NT2/D1 (cell line): ENCODE data around the gene ARHGEF25.

Experiments
- DNase-seq: peaks from one replicate; pipeline ENCODE4 v3.0.0-alpha.2; 2011; ENCODE audit warnings: low read depth, low spot score
- H3K27me3 ChIP-seq: 2 replicates; pipeline ENCODE4 v1.6.0; 2011; ENCODE audit warnings: mild to moderate bottlenecking; ENCODE audit not compliant: insufficient read length, insufficient read depth
- H3K36me3 ChIP-seq: 2 replicates; pipeline ENCODE4 v1.6.1; 2011; ENCODE audit warnings: mild to moderate bottlenecking, low read length, mixed read lengths; ENCODE audit not compliant: insufficient read depth, insufficient read length
- H3K4me1 ChIP-seq: 2 replicates; pipeline ENCODE4 v1.5.1; 2011; ENCODE audit not compliant: insufficient read depth, insufficient read length
- H3K4me3 ChIP-seq: 2 replicates; pipeline ENCODE4 v1.5.1; 2011; ENCODE audit warnings: low read depth; ENCODE audit not compliant: insufficient read length
- H3K9ac ChIP-seq: 2 replicates; pipeline ENCODE4 v1.6.0; 2011; ENCODE audit warnings: low read depth; ENCODE audit not compliant: insufficient read length
- H3K9me3 ChIP-seq: 2 replicates; pipeline ENCODE4 v1.5.1; 2011; ENCODE audit warnings: mild to moderate bottlenecking, low read length; ENCODE audit not compliant: insufficient read depth
- SUZ12 ChIP-seq: IDR thresholded peaks from 2 replicates; pipeline ENCODE4 v1.6.1; 2011; ENCODE audit not compliant: insufficient read length, insufficient read depth; ENCODE audit errors: extremely low read depth
- YY1 ChIP-seq: IDR thresholded peaks from 2 replicates; pipeline ENCODE4 v1.6.1; 2011; ENCODE audit not compliant: insufficient read length, insufficient read depth
- ZNF274 ChIP-seq: IDR thresholded peaks from 2 replicates; pipeline ENCODE4 v1.6.1; 2011; ENCODE audit warnings: mild to moderate bottlenecking, low read depth, low read length

The ARHGEF25 gene

DNA sequence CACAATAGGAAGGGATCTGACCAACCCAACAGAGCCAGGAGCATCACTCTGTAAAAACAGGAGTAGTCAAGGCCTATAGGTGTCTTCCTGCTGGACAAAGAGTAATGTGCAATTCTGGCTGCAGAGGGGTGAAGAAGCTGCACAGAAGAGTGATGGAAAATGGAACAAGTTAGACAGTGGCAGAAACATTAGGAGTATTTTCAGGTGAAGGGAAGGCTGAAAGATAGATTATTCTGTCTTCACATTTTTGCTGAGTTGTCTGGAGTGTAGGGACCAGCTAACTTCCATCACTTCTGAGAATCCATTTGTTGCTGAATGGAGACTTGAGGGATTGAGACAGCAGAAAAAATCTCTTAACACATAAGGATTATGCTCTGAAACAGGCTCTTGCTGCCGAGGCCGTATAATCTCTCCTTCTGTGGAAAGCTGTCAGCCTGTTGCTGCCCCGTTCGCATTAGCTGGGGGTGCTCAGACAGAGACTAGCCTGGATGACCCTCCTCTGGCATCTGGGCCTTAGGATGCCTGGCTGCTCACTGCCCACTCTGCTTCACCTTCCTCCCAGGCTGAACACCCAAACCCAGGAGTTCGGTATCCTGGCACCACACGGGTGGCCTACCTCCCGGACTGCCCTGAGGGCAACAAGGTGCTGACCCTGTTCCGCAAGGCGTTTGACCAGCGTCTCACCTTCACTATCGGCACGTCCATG lies 3.1 kb upstream of the ARHGEF25 start:
- H3K9ac ChIP-seq: no peak overlapping the region
- H3K4me1 ChIP-seq: peaks cover 12% of the 10 kb centered on the region
- H3K36me3 ChIP-seq: peaks cover 32% of the 10 kb centered on the region
- TF ChIP-seq ZNF274 (no peak), YY1 (no peak), SUZ12 (no peak)
- no peaks in the 10 kb centered on the region for H3K27me3 ChIP-seq
- no peak for DNase-seq
- no peaks in the 10 kb centered on the region for H3K9me3 ChIP-seq
- no peak overlapping the region for H3K4me3 ChIP-seq

DNA sequence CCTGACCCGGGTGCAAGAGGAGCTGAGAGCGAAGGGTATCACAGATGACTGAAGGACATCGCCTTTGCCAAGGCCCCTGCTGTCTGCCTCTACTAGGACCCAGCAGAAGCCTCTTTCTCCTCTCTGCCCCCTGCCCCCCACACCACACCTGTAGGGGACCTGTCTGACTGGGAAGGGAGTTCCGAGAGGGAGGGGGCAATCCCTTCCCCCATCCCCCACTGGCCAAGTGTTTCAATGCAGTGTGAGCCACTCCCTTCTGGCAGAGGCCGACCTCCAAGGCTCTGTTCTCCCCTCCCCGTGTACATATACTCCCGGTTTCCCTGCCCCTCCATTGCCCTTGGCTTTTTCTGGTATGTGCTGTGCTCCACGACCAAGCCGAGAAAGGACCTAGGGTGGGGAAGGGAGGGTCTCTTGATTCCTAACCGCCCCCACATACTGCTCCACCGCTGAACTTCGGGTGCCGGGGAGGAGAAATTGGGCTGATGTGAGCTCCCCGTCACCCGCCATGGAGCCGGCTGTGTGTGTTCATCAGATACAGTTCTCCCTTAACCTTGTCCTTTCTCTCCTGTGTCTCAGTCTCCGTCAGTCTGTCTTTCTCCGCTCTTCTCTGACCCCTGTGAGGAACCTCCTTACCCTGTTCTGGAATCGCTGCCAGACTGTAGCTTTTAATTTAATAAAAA lies 2.0 kb upstream of the ARHGEF25 start:
- TF ChIP-seq YY1: no peak
- no peak for TF ChIP-seq SUZ12
- no peak for TF ChIP-seq ZNF274
- no peak overlapping the region for H3K4me3 ChIP-seq

DNA sequence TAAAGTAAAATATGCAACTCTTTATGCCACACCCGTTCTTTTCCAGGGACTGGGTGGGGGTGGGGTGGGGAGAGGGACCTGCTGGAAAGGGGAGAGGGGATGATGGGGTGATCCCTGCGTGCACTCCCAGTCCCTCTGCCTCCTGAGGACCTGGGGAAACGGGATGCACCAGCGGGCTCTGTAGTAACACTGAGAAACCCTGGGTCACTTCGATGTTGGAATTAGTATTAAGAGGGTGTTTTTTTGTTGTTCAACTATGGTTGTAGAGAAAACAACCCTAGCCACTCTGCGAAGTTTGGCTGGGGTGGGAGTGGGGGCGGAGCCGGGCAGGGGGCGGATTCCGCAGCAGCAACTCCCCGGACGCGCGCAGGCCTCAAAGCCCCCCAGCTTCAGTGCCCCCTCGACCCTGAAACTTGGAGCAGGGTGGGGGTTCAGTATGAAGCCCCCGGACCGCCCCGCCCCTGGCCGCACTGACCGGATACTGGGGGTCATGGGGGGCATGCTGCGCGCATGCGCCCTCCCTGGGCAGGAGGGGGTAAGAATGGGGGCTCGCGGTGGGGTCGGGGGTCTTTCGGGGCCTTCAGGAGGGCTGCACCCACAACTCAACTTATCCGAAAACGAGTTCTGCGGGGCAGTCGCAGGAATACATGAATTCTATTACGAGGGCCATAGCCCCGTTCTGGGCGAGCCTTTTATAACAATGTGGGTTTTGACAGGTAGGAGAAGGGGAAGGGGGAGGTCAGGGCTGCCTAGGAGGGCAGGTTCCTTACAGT lies 1.3 kb upstream of the ARHGEF25 start:
- TF ChIP-seq ZNF274: no peak
- no peak for TF ChIP-seq SUZ12
- no peak for TF ChIP-seq YY1
- no peaks in the 10 kb centered on the region for H3K27me3 ChIP-seq
- H3K4me1 ChIP-seq: peaks cover 19% of the 10 kb centered on the region
- peak overlapping the region; percentile 81 for H3K9ac ChIP-seq
- DNase-seq: no peak
- H3K36me3 ChIP-seq: peaks cover 49% of the 10 kb centered on the region
- H3K9me3 ChIP-seq: no peaks in the 10 kb centered on the region
- peak overlapping the region; percentile 55 for H3K4me3 ChIP-seq

More for the DNA sequence above, 2.0 kb upstream of the ARHGEF25 start:
- Histone ChIP-seq H3K9me3 (no peaks in the 10 kb centered on the region), H3K4me1 (peaks cover 15% of the 10 kb centered on the region), H3K36me3 (peaks cover 41% of the 10 kb centered on the region), H3K27me3 (no peaks in the 10 kb centered on the region), H3K9ac (no peak overlapping the region)
- DNase-seq: no peak

DNA sequence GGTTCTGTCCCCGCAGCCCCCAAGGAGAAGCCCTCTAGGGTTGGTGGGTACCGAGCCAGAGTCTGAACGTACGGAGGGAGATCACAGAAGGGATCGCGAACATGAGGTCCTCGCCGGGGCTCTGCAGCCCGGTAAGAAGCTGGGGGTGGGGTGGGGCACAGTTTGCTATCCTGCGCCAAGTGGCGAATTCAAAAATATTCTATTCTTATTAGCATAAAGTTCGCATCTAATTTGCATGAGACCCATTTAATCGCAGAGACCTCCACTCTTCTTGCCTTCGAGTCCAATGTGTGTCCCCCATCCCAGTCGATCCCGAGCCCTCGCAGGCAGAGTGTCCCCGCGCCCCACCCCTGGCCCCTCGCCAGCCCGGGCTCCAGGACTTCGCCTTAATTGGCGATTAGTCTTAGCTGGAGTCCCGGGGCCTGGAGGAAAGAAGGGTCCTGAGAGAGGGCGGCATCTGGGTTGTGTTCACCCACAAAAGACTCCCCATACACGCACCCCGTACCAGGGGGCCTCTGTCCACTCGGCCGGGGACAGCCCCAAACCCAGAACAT lies 604 bp upstream of the ARHGEF25 start:
- peaks cover 55% of the 10 kb centered on the region for H3K36me3 ChIP-seq
- H3K27me3 ChIP-seq: no peaks in the 10 kb centered on the region
- H3K4me1 ChIP-seq: peaks cover 19% of the 10 kb centered on the region
- H3K9ac ChIP-seq: peak overlapping the region; percentile 81
- H3K4me3 ChIP-seq: peak overlapping the region; percentile 55
- no peaks in the 10 kb centered on the region for H3K9me3 ChIP-seq
- DNase-seq: no peak
- TF ChIP-seq YY1 (no peak), SUZ12 (no peak), ZNF274 (no peak)

DNA sequence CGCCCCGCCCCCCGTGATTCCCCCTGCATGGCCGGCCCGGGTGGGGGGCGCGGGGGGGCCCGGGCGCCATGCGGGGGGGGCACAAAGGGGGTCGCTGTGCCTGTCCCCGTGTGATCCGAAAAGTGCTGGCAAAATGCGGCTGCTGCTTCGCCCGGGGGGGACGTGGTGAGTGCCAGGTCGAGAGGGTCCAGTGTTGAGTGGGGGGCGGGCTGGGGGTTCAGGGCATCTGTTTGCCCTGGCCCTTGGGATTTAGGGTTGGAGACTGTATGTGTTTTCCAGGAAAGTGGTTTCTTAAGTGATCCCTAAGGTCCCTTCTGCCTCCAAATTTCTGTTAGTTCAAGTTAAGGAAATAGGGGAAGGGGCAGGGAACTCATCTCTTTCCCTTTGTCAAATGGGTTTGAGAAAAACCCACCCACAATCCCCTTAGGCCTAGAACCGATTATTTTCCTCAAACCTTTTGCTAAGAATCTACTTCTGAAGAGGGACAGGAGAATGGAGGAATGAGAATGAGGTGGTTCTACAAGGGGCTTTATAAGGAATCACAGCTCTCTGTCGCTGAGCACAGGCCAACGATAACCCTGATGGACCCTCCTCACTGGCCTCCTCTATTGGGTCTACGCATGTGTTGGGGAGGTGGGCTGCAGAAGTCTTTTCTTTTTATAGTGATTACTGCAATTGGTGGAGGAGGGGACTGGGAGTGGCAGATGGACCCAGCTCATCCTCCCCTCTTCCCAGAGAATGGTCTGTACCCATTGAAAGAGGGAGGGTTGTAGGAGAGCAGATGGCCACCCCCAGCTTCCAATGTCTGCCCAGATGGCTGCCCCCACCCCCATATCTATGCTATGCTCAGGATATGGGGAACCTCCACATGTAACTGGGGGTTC lies 834 bp downstream of the ARHGEF25 start:
- Histone ChIP-seq H3K27me3 (no peaks in the 10 kb centered on the region), H3K9ac (peak overlapping the region; percentile 76), H3K4me3 (peak overlapping the region; percentile 60), H3K36me3 (peaks cover 60% of the 10 kb centered on the region), H3K4me1 (peaks cover 19% of the 10 kb centered on the region), H3K9me3 (no peaks in the 10 kb centered on the region)
- DNase-seq: no peak
- TF ChIP-seq SUZ12 (no peak), YY1 (no peak), ZNF274 (no peak)

DNA sequence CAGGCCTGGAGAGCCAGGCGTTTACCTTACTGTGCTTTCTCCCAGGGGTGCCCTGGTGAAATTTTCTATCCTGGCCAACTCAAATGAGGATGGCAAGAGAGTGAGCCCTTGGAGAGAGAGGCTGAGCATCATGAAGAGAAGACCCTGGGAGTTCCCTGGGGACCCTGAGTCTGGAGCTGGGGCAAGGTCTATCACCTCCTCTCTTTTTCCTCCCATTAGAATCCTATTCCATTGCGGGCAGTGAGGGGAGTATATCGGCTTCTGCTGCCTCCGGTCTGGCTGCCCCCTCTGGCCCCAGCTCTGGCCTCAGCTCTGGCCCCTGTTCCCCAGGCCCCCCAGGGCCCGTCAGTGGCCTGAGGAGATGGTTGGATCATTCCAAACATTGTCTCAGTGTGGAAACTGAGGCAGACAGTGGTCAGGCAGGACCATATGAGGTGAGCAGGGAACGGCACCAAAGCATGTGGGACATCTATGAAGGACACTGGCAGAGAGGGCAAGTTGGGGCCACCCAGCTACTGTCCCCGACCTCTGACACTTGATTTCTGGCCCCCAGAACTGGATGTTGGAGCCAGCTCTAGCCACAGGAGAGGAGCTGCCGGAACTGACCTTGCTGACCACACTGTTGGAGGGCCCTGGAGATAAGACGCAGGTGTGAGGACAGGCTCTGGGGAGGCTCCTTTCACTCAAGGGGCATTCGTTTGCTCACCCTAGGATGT lies 1.6 kb downstream of the ARHGEF25 start:
- H3K9me3 ChIP-seq: no peaks in the 10 kb centered on the region
- no peaks in the 10 kb centered on the region for H3K27me3 ChIP-seq
- DNase-seq: no peak
- no peak overlapping the region for H3K4me3 ChIP-seq
- H3K36me3 ChIP-seq: peaks cover 55% of the 10 kb centered on the region
- peaks cover 19% of the 10 kb centered on the region for H3K4me1 ChIP-seq
- H3K9ac ChIP-seq: no peak overlapping the region
- no peak for TF ChIP-seq SUZ12
- no peak for TF ChIP-seq YY1
- no peak for TF ChIP-seq ZNF274
